GM19238 (cell line): ENCODE measurements around the gene LRRC4C.

Source experiments
- DNase-seq: peaks from one replicate; pipeline ENCODE4 v3.0.0; 2011; ENCODE audit warnings: low spot score; ENCODE audit not compliant: insufficient read length

Gene LRRC4C

GRCh38 chr11:41267451-41267850, 192.0 kb downstream of the LRRC4C start:
- no peak for DNase-seq

- no peak for DNase-seq
Measured at GRCh38 chr11:41256041-41256440, 203.4 kb downstream of the LRRC4C start.

GRCh38 chr11:41254966-41255365, 204.5 kb downstream of the LRRC4C start:
- no peak for DNase-seq

- no peak for DNase-seq
Measured at GRCh38 chr11:41250408-41250935, 209.0 kb downstream of the LRRC4C start.

- DNase-seq: no peak
Measured at GRCh38 chr11:41247621-41248020, 211.8 kb downstream of the LRRC4C start.

GRCh38 chr11:41246399-41246745, 213.1 kb downstream of the LRRC4C start:
- DNase-seq: no peak

- DNase-seq: no peak
Measured at GRCh38 chr11:41245704-41246398, 213.6 kb downstream of the LRRC4C start.

GRCh38 chr11:41245184-41245583, 214.3 kb downstream of the LRRC4C start:
- DNase-seq: no peak

GRCh38 chr11:41237382-41237781, 222.1 kb downstream of the LRRC4C start:
- no peak for DNase-seq

- DNase-seq: no peak
Measured at GRCh38 chr11:41235668-41236067, 223.8 kb downstream of the LRRC4C start.

- DNase-seq: no peak
Measured at GRCh38 chr11:41225856-41226633, 233.4 kb downstream of the LRRC4C start.

- DNase-seq: no peak
Measured at GRCh38 chr11:41222236-41222635, 237.2 kb downstream of the LRRC4C start.

GRCh38 chr11:41206388-41206787, 253.1 kb downstream of the LRRC4C start:
- no peak for DNase-seq

- no peak for DNase-seq
Measured at GRCh38 chr11:41201156-41201555, 258.3 kb downstream of the LRRC4C start.

GRCh38 chr11:41190437-41191082, 268.9 kb downstream of the LRRC4C start:
- no peak for DNase-seq

- DNase-seq: no peak
Measured at GRCh38 chr11:41189701-41190436, 269.6 kb downstream of the LRRC4C start.

- no peak for DNase-seq
Measured at GRCh38 chr11:41177791-41178190, 281.7 kb downstream of the LRRC4C start.

- no peak for DNase-seq
Measured at GRCh38 chr11:41175304-41175972, 284.0 kb downstream of the LRRC4C start.

GRCh38 chr11:41146326-41146725, 313.1 kb downstream of the LRRC4C start:
- DNase-seq: no peak

GRCh38 chr11:41145420-41145819, 314.0 kb downstream of the LRRC4C start:
- DNase-seq: no peak

- DNase-seq: no peak
Measured at GRCh38 chr11:41134971-41135370, 324.5 kb downstream of the LRRC4C start.
